Measurements from ENCODE around the gene STPG3. TPM values are rescaled to one million over a fixed set of nuclear protein-coding genes. Genes with fewer than 3 reads are reported as not detected.

STPG3 gene
- total and polyA plus RNA-seq, 2 of the 8 experiments (the other 6 are each of a cell fraction or from before 2014, with no cell fraction given) = not detected

- Histone ChIP-seq H2AK5ac (ENCODE audit: low read depth, low read length) (no peak overlapping the region), H3K4ac (replicated peaks; ENCODE audit: insufficient read length, low read depth, low read length) (peak overlapping the region; percentile 78), H3K23me2 (ENCODE audit: low read depth, low read length) (peaks cover 11% of the 10 kb centered on the region; the same call in 1 of the 2 replicates), H3K27me3 (replicated peaks in 1 of 4; ENCODE audit: control insufficient read depth in 3 of 4, extremely low read depth in 1 of 4, insufficient read depth in 3 of 4, low read length in 3 of 4) (peaks cover 2 to 27% (median 14%) of the 10 kb centered on the region in 4 experiments; a peak in 6 of 7 replicates), H2BK120ac (replicated peaks; ENCODE audit: low read depth, low read length) (no peak overlapping the region), H3K27ac (ENCODE audit: low read depth, low read length) (no peak overlapping the region), H4K8ac (ENCODE audit: extremely low read depth, insufficient read depth, low read length) (no peak overlapping the region; the same call in none of the 2 replicates), H3K4me2 (ENCODE audit: insufficient read depth in 1 of 2, low read depth in 2 of 2, low read length in 2 of 2) (peak overlapping the region; percentile 77 to 89; a peak in 2 of 4 replicates), H4K91ac (replicated peaks; ENCODE audit: insufficient read length, low read length) (peak overlapping the region; percentile 17), H3K9me3 (ENCODE audit: insufficient read depth in 2 of 2, low read depth in 1 of 2, low read length in 1 of 2) (no peaks in the 10 kb centered on the region; a peak in 1 of 4 replicates), H3K56ac (replicated peaks; ENCODE audit: insufficient read length, low read depth, low read length) (no peak overlapping the region), H3K14ac (ENCODE audit: insufficient read length) (no peak overlapping the region), H3K9ac (replicated peaks in 1 of 4; ENCODE audit: extremely low read depth in 1 of 4, low read depth in 3 of 4, low read length in 3 of 4) (no peak overlapping the region), H2BK15ac (ENCODE audit: low read length) (no peak overlapping the region), H2BK5ac (ENCODE audit: low read depth, low read length) (0 out of 2 replicates have a peak overlapping the region, but pooled peaks have one; percentile 24), H2BK20ac (ENCODE audit: low read length) (no peak overlapping the region), H3K23ac (ENCODE audit: insufficient read length) (no peak overlapping the region), H3K4me1 (replicated peaks in 1 of 4; ENCODE audit: control insufficient read depth in 3 of 4, insufficient read depth in 4 of 4, low read length in 3 of 4) (peaks cover 0 to 21% (median 17%) of the 10 kb centered on the region in 4 experiments; a peak in 6 of 7 replicates), H3K18ac (ENCODE audit: extremely low read depth, low read length) (peak overlapping the region; percentile 71; the same call in 1 of the 2 replicates), H2BK12ac (ENCODE audit: low read depth, low read length) (peak overlapping the region; percentile 17; the same call in 1 of the 2 replicates), H2AFZ (ENCODE audit: low read length) (no peak overlapping the region), H4K20me1 (replicated peaks in 1 of 2; ENCODE audit: control insufficient read depth in 1 of 2, insufficient read depth in 2 of 2, low read length in 2 of 2) (peaks cover 0 to 8% of the 10 kb centered on the region in 2 experiments), H4K5ac (ENCODE audit: insufficient read length, low read depth, low read length) (no peak overlapping the region), H3K4me3 (ENCODE audit: extremely low read depth in 1 of 4, insufficient read depth in 2 of 4, low read depth in 3 of 4, low read length in 4 of 4) (peak overlapping the region in 1 of 4 experiments; percentile 75; a peak in 1 of 8 replicates), H3K79me1 (ENCODE audit: low read depth, low read length) (no peaks in the 10 kb centered on the region; the same call in 1 of the 2 replicates), H3K36me3 (ENCODE audit: control insufficient read depth in 2 of 4, insufficient read depth in 4 of 4, low read length in 3 of 4) (peaks cover 0 to 12% (median 0%) of the 10 kb centered on the region in 4 experiments; a peak in 2 of 8 replicates), H3K79me2 (ENCODE audit: control insufficient read depth in 1 of 2, insufficient read depth in 2 of 2, low read length in 2 of 2) (no peaks in the 10 kb centered on the region)
- ChIA-PET POLR2A (ENCODE audit: partially characterized antibody) (interaction anchor here (1.1 to 47.8 kb wide), 4 partner anchors 10 to 143 kb away, joined by 3 to 1462 read pairs (median 4); partner anchors contain the start of genes CYSRT1, EXD3, NDOR1 and NELFB), CTCF (ENCODE audit: partially characterized antibody) (interaction anchor here (0.8 to 1.2 kb wide), 6 partner anchors 10 to 152 kb away, joined by 3 to 6 read pairs (median 4); partner anchors contain the start of genes EXD3, NOXA1 and NRARP)
- peak in 1 of 2 experiments; percentile 55 for DNase-seq (ENCODE audit: low read depth in 1 of 2, low spot score in 2 of 2)
- WGBS, 2 experiments (ENCODE audit: extremely low coverage in 1 of 2, insufficient coverage in 1 of 2, insufficient read length in 1 of 2, insufficient replicate concordance in 2 of 2, low coverage in 1 of 2, low lambda C conversion rate in 2 of 2, missing lambda C conversion rate in 1 of 2) = 96% methylated on average over 36 of the region's 41 CpGs; no CpG with 5 or more reads in 1 of the 2 experiments
- no peak for FAIRE-seq
These were observed 28.8 kb downstream of the STPG3 start for GRCh38 chr9:137279741-137280473.

All from H1 (cell line).